HG02678 (cell line): ENCODE results near the gene PRSS16.
"Not testable (repeated sequence)": the region's sequence is repeated elsewhere in the genome, so short reads cannot be mapped to it uniquely, and the experiment has no call there.

Experiments
- ATAC-seq: cut with Tn5 transposase; IDR thresholded peaks from one replicate; pipeline ENCODE4 v1.9.1; 2021; ENCODE audit warnings: mild to moderate bottlenecking, moderate library complexity; ENCODE audit not compliant: unreplicated experiment

The PRSS16 gene

GRCh38 chr6:27247133-27247836, at the start of gene PRSS16:
PRSS16 (plus strand) TSS chr6:27247701; CDS start chr6:27247738, 37 bp downstream.
- no peak for ATAC-seq

- no peak for ATAC-seq
Observed at GRCh38 chr6:27205375-27206278, 41.9 kb upstream of the PRSS16 start.

GRCh38 chr6:27206806-27207205, 40.7 kb upstream of the PRSS16 start:
- ATAC-seq: no peak

- ATAC-seq: no peak
Observed at GRCh38 chr6:27208042-27208441, 39.5 kb upstream of the PRSS16 start.

- no peak for ATAC-seq
Observed at GRCh38 chr6:27209196-27209595, 38.3 kb upstream of the PRSS16 start.

GRCh38 chr6:27209659-27210269, 37.7 kb upstream of the PRSS16 start:
- ATAC-seq: no peak

GRCh38 chr6:27213091-27213517, 34.4 kb upstream of the PRSS16 start:
- ATAC-seq: not testable (repeated sequence)

- no peak for ATAC-seq
Observed at GRCh38 chr6:27213544-27214125, 33.9 kb upstream of the PRSS16 start.

- no peak for ATAC-seq
Observed at GRCh38 chr6:27214126-27214601, 33.3 kb upstream of the PRSS16 start.

GRCh38 chr6:27216874-27217273, 30.6 kb upstream of the PRSS16 start:
- no peak for ATAC-seq

- ATAC-seq: not testable (repeated sequence)
Observed at GRCh38 chr6:27222971-27223370, 24.5 kb upstream of the PRSS16 start.

- ATAC-seq: no peak
Observed at GRCh38 chr6:27224729-27225128, 22.8 kb upstream of the PRSS16 start.

- no peak for ATAC-seq
Observed at GRCh38 chr6:27228963-27229477, 18.5 kb upstream of the PRSS16 start.

GRCh38 chr6:27230758-27231111, 16.8 kb upstream of the PRSS16 start:
- ATAC-seq: no peak

GRCh38 chr6:27234576-27234975, 12.9 kb upstream of the PRSS16 start:
- ATAC-seq: no peak

GRCh38 chr6:27237089-27237803, 10.3 kb upstream of the PRSS16 start:
- ATAC-seq: no peak

- ATAC-seq: no peak
Observed at GRCh38 chr6:27238010-27238983, 9.2 kb upstream of the PRSS16 start.

GRCh38 chr6:27239258-27239657, 8.2 kb upstream of the PRSS16 start:
- ATAC-seq: no peak

GRCh38 chr6:27241443-27241842, 6.1 kb upstream of the PRSS16 start:
- ATAC-seq: no peak
